Measurements from ENCODE around the gene ANKRD11.

- TF ChIP-seq EZH2 (IDR thresholded peaks at IDR 0.05; ENCODE audit: low read length, missing control alignments), result no peak
- no peak for TF ChIP-seq CTCF (conservative IDR thresholded peaks at IDR 0.05 in 1 of 2, IDR thresholded peaks at IDR 0.05 in 1 of 2; ENCODE audit: low read depth in 1 of 2, low read length in 2 of 2)
Observed at GRCh38 chr16:89291363-89291762, 199.0 kb downstream of the ANKRD11 start.
